HCT116 (cell line): Measurements from ENCODE around the gene SEMA4F. TPM values are rescaled to one million over a fixed set of nuclear protein-coding genes. Genes with fewer than 3 reads are reported as not detected.

ENCODE experiments used
- ATAC-seq: fragments of 200-7000 bp; cut with Tn5 transposase; 2 replicates; pipeline ENCODE4 v1.9.1; 2020; ENCODE audit warnings: mild to moderate bottlenecking, moderate library complexity
- BruUV-seq: library from RNA; stranded (reverse); fragments of 400-500 nt; replicated peaks from 2 replicates; lab custom pipeline; 2021; lab: Mats Ljungman, UMichigan
- CTCF ChIA-PET: fragments of 300-600 bp; sonication (Branson Sonifier 250); formaldehyde crosslinking; loops from one replicate; lab custom pipeline; 2021; ENCODE audit warnings: antibody characterized with exemption; lab: Charles Lee
- POLR2A ChIA-PET: fragments of 300-600, 350-600 bp; sonication (Branson Sonifier 250); formaldehyde crosslinking; loops from one replicate; lab custom pipeline; 2021; ENCODE audit warnings: antibody characterized with exemption; lab: Charles Lee
- RAD21 ChIA-PET, 2 experiments: fragments of 300-600 bp; sonication (Branson Sonifier 250); formaldehyde crosslinking; loops; one replicate each; lab custom pipeline; 2023; ENCODE audit warnings: low total read pairs in 2 of 2; ENCODE audit not compliant: uncharacterized antibody in 2 of 2, unreplicated experiment in 2 of 2, low non-redundant PET in 1 of 2; lab: Charles Lee
- DNase-seq: peaks from one replicate; pipeline ENCODE4 v3.0.0-alpha.2; 2010; ENCODE audit warnings: low read depth, low spot score
- H2AFZ ChIP-seq: fragments of 200-600 bp; shearing (Covaris generic), sonication (generic); 2 replicates; pipeline ENCODE4 v1.6.1; 2017; ENCODE audit warnings: low read depth, mixed run types, mixed read lengths, antibody characterized with exemption, low read length; ENCODE audit not compliant: poor library complexity, severe bottlenecking
- H3K27ac ChIP-seq: 2 replicates; pipeline ENCODE4 v1.5.1; 2012; ENCODE audit warnings: low read depth, low read length
- H3K27me3 ChIP-seq: fragments of 200-600 bp; sonication (generic); 2 replicates; pipeline ENCODE4 v1.6.1; 2016; ENCODE audit warnings: mixed run types, low read length, mixed read lengths; ENCODE audit not compliant: insufficient read depth
- H3K36me3 ChIP-seq, 2 experiments: fragments of 200-500 bp in 1 of 2; fragments of 200-600 bp in 1 of 2; sonication (Bioruptor generic) in 1 of 2; sonication (generic) in 1 of 2; 2 replicates each; pipeline versions ENCODE4 v1.5.1 to v1.6.1; 2014 to 2016; ENCODE audit warnings: low read length in 2 of 2, inconsistent platforms in 1 of 2, mixed read lengths in 1 of 2, mixed run types in 1 of 2; ENCODE audit not compliant: insufficient read depth in 2 of 2, control insufficient read depth in 1 of 2
- H3K4me1 ChIP-seq, 2 experiments: fragments of 200-600 bp in 1 of 2; sonication (generic) in 1 of 2; 2 replicates each; pipeline versions ENCODE4 v1.5.1 to v1.6.1; 2012 to 2017; ENCODE audit warnings: low read length in 2 of 2, inconsistent platforms in 1 of 2, mild to moderate bottlenecking in 1 of 2, mixed read lengths in 1 of 2, mixed run types in 1 of 2, moderate library complexity in 1 of 2; ENCODE audit not compliant: insufficient read depth in 2 of 2, control insufficient read depth in 1 of 2
- H3K4me2 ChIP-seq: fragments of 200-600 bp; sonication (generic); 2 replicates; pipeline ENCODE4 v1.6.1; 2017; ENCODE audit warnings: mixed run types, low read length, mixed read lengths
- H3K4me3 ChIP-seq, 2 experiments: fragments of 200-600 bp in 1 of 2; sonication (generic) in 1 of 2; replicated peaks in 1 of 2; 2 replicates each; pipeline ENCODE4 v1.5.1; 2011 to 2016; ENCODE audit warnings: low read length in 2 of 2, control low read depth in 1 of 2, low read depth in 1 of 2, mild to moderate bottlenecking in 1 of 2, mixed read lengths in 1 of 2, mixed run types in 1 of 2
- H3K79me2 ChIP-seq: fragments of 200-600 bp; sonication (generic); 2 replicates; pipeline ENCODE4 v1.6.1; 2017; ENCODE audit warnings: mild to moderate bottlenecking, mixed run types, low read length, moderate library complexity, mixed read lengths; ENCODE audit not compliant: insufficient read depth
- H3K9ac ChIP-seq: fragments of 200-600 bp; sonication (generic); 2 replicates; pipeline ENCODE4 v1.6.1; 2016; ENCODE audit warnings: low read length, mixed read lengths
- H3K9me2 ChIP-seq: fragments of 200-600 bp; sonication (generic), shearing (Covaris generic); 2 replicates; pipeline ENCODE4 v1.6.1; 2017; ENCODE audit warnings: mixed run types, mild to moderate bottlenecking, moderate library complexity; ENCODE audit not compliant: insufficient read depth
- H3K9me3 ChIP-seq, 2 experiments: fragments of 200-500 bp in 1 of 2; fragments of 200-600 bp in 1 of 2; sonication (Bioruptor generic) in 1 of 2; sonication (generic) in 1 of 2; 2 replicates each; pipeline ENCODE4 v1.6.1; 2014 to 2017; ENCODE audit warnings: low read length in 2 of 2, mixed read lengths in 2 of 2, inconsistent platforms in 1 of 2, low read depth in 1 of 2, mild to moderate bottlenecking in 1 of 2, mixed run types in 1 of 2, moderate library complexity in 1 of 2; ENCODE audit not compliant: control insufficient read depth in 1 of 2, insufficient read depth in 1 of 2
- H4K20me1 ChIP-seq: fragments of 200-600 bp; sonication (generic), shearing (Covaris generic); 2 replicates; pipeline ENCODE4 v1.6.1; 2017; ENCODE audit warnings: mixed run types, mild to moderate bottlenecking, moderate library complexity; ENCODE audit not compliant: insufficient read depth
- ELF1 ChIP-seq: IDR thresholded peaks from 2 replicates; pipeline ENCODE4 v1.6.1; 2012; ENCODE audit warnings: low read depth, borderline replicate concordance
- FOSL1 ChIP-seq: IDR thresholded peaks from 2 replicates; pipeline ENCODE4 v1.6.1; 2012; ENCODE audit warnings: low read depth
- JUND ChIP-seq: IDR thresholded peaks from 2 replicates; pipeline ENCODE4 v1.6.1; 2012
- SP1 ChIP-seq: IDR thresholded peaks from 2 replicates; pipeline ENCODE4 v1.6.1; 2012; ENCODE audit warnings: low read depth
- SRF ChIP-seq: IDR thresholded peaks from 2 replicates; pipeline ENCODE4 v1.6.1; 2012; ENCODE audit warnings: low read depth
- ZNF274 ChIP-seq: fragments of 200-500 bp; sonication (Bioruptor generic); IDR thresholded peaks from 2 replicates; pipeline ENCODE4 v1.6.1; 2014; ENCODE audit warnings: mild to moderate bottlenecking, low read depth, low read length, inconsistent platforms
- intact Hi-C: fragments of 100-400 bp; cut with micrococcal nuclease; formaldehyde crosslinking; loops from 2 replicates; pipeline ENCODE4 v1.10.0; 2022
- total RNA-seq: library from RNA; stranded (reverse); gene quantifications from one replicate; pipeline ENCODE4 v1.2.1, GENCODE V29; 2021; ENCODE audit not compliant: unreplicated experiment

Gene SEMA4F
- total RNA-seq, 1 experiment from 2014 or later: 12.3 TPM

- H3K9ac ChIP-seq: no peak overlapping the region
- TF ChIP-seq ZNF274 (no peak), ELF1 (no peak), FOSL1 (no peak), SP1 (no peak)
- no peaks in the 10 kb centered on the region for H3K36me3 ChIP-seq
- H3K27ac ChIP-seq: no peak overlapping the region
- H2AFZ ChIP-seq: no peak overlapping the region
- H3K79me2 ChIP-seq: no peaks in the 10 kb centered on the region
- intact Hi-C loops: no loop called here
- H3K4me2 ChIP-seq: no peak overlapping the region
- ATAC-seq: no peak
- H3K4me3 ChIP-seq: no peak overlapping the region
- DNase-seq: no peak
- H4K20me1 ChIP-seq: no peaks in the 10 kb centered on the region
- H3K27me3 ChIP-seq: no peaks in the 10 kb centered on the region
- H3K4me1 ChIP-seq: no peaks in the 10 kb centered on the region
- no peaks in the 10 kb centered on the region for H3K9me3 ChIP-seq
- no peaks in the 10 kb centered on the region for H3K9me2 ChIP-seq
- CTCF ChIA-PET: interaction anchor here (2.5 kb wide), 1 partner anchor 11 kb away, joined by 7 read pairs; no protein-coding TSS in a partner anchor
- RAD21 ChIA-PET: no interaction called here
- no TSS peak for BruUV-seq
- POLR2A ChIA-PET: no interaction called here
Measured at GRCh38 chr2:74725287-74725686, 71.2 kb downstream of the SEMA4F start.

GRCh38 chr2:74728842-74729241, 74.8 kb downstream of the SEMA4F start:
- Histone ChIP-seq H4K20me1 (no peaks in the 10 kb centered on the region), H3K4me2 (no peak overlapping the region), H3K9me3 (no peaks in the 10 kb centered on the region), H3K9ac (no peak overlapping the region), H3K9me2 (no peaks in the 10 kb centered on the region), H3K27me3 (no peaks in the 10 kb centered on the region), H3K4me1 (no peaks in the 10 kb centered on the region), H3K27ac (no peak overlapping the region), H3K79me2 (no peaks in the 10 kb centered on the region), H2AFZ (no peak overlapping the region), H3K4me3 (no peak overlapping the region)
- DNase-seq: no peak
- ChIA-PET POLR2A (no interaction called here), RAD21 (no interaction called here)
- BruUV-seq: no TSS peak
- no peak for ATAC-seq
- no peak for TF ChIP-seq SRF
- no peak for TF ChIP-seq JUND
- TF ChIP-seq, all 23 proteins: peak for 0
- intact Hi-C loops: no loop called here
- H3K36me3 ChIP-seq: no peaks in the 10 kb centered on the region
- CTCF ChIA-PET: no interaction called here
